GM12892 (cell line): ENCODE results near the gene SGSH.
"Not testable (repeated sequence)": the region's sequence is repeated elsewhere in the genome, so short reads cannot be mapped to it uniquely, and the experiment has no call there.

ENCODE experiments used
- DNase-seq: peaks from one replicate; pipeline ENCODE4 v3.0.0; 2011; ENCODE audit not compliant: insufficient read length
- FAIRE-seq: peaks from 2 replicates; lab custom pipeline; 2011; peaks lifted over from hg19 to GRCh38; lab: Jason Lieb, UNC
- POLR2A ChIP-seq: IDR thresholded peaks from 2 replicates; pipeline ENCODE4 v1.6.1; 2011; ENCODE audit warnings: low read depth, low read length, control low read depth
- POLR2AphosphoS5 ChIP-seq: IDR thresholded peaks from 2 replicates; pipeline ENCODE4 v1.6.1; 2011; ENCODE audit warnings: low read depth, low read length, control low read depth
- TAF1 ChIP-seq: IDR thresholded peaks from 2 replicates; pipeline ENCODE4 v1.6.1; 2011; ENCODE audit warnings: low read depth, mild to moderate bottlenecking, control low read depth, low read length, borderline replicate concordance

Gene SGSH

GRCh38 chr17:80248894-80249710 lies 29.0 kb upstream of the SGSH start:
- TF ChIP-seq TAF1 (no peak), POLR2A (no peak), POLR2AphosphoS5 (no peak)
- FAIRE-seq (no peak), DNase-seq (peak; percentile 2)

DNA sequence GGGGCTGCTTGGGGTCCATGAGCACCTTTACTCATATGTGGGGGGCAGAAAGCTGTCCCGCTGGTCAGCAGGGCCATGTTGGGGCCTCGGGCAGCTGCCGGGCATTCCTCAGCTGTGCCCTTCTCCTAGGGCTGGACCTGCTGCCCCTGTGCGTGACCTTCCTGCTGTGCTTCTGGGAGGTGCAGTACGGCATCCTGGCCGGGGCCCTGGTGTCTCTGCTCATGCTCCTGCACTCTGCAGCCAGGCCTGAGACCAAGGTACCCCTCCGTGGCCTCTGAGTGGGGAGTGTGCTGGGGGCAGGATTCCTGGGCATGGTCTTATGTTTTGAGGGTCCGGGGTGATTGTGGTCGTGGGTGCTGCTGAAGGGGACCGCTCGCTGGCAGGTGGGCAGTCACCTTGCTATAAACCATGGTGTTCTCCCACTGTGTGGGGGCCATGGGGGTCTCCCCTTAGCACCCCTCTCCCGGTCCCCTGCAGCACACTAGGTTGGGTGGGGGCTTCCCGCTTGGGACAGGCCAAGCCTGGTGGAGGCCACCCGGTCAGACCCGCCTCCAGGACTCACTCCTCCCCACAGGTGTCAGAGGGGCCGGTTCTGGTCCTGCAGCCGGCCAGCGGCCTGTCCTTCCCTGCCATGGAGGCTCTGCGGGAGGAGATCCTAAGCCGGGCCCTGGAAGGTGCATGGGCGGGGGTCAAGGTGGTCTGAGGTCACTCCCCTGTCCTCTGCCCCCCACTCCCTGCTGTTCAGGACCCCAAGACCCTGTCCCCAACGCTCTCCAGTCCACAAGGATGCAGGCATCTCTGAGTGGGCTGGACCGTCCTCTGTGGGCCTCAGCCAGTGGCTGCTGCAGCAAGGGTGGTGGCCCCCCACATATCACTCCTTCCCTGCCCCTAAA lies 28.1 kb upstream of the SGSH start:
- DNase-seq = no peak
- FAIRE-seq = no peak
- no peak for TF ChIP-seq POLR2AphosphoS5
- TF ChIP-seq POLR2A = no peak
- no peak for TF ChIP-seq TAF1

DNA sequence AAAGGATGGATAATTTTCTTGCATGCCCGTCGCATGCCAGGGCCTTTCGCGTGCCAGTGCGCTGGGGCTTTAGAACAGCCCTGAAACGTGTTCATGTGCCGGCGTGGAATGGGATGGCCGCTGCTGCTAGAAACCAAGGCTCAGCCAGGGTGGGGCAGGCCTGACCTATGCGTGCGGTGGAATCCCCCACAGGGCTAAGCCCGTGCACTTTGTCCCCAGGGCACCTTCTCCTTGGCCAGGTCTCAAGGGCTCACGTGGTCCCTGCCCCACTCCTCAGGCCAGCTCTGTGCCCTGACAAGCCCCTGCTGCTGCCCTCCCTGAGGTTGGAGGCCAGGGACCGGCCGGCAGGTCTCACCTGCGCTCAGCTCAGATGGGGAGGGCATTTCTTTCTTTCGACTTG lies 27.4 kb upstream of the SGSH start:
- DNase-seq (no peak), FAIRE-seq (no peak)
- TF ChIP-seq POLR2A = no peak
- no peak for TF ChIP-seq POLR2AphosphoS5
- no peak for TF ChIP-seq TAF1

- no peak for TF ChIP-seq POLR2AphosphoS5
- TF ChIP-seq TAF1 = no peak
- no peak for TF ChIP-seq POLR2A
- FAIRE-seq (no peak), DNase-seq (no peak)
Measured at GRCh38 chr17:80246726-80247125, 26.6 kb upstream of the SGSH start.

GRCh38 chr17:80246266-80246681 lies 26.1 kb upstream of the SGSH start:
- no peak for TF ChIP-seq POLR2AphosphoS5
- no peak for TF ChIP-seq POLR2A
- no peak for TF ChIP-seq TAF1
- DNase-seq (no peak), FAIRE-seq (no peak)

DNA sequence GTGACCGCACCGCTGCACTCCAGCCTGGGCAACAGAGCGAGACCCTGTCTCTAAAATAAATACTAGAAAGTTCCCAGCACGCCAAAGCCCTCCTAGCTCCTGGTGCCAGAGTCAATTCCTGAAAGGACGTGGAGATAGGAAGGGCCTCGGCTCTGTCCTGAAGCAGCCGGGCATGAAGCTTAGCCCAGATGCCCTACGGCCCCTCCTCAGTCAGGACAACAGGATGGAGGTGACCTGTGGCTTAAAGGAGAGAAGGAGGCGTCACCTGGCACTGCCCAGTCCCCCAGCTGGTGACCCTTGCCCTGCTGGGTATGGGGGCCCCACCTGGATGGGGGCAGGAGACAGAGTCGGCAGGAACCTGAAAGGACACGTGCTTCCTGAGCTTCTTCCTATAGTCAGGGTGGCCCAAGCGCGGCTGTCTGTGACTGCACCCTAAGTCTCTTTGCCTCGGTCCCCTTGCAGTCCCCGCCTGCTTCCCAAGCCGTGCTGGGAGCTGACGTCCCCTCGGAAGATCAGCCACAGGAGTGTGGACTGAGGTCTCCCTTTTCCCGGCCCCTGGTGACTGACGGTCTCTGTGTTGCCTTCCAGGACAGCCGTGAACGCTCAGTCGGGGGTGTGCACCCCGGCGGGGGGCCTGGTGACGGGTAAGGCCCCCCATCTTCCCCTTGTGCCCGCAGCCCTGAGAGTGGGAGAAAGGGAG lies 25.6 kb upstream of the SGSH start:
- FAIRE-seq (no peak), DNase-seq (no peak)
- no peak for TF ChIP-seq POLR2A
- TF ChIP-seq POLR2AphosphoS5 = no peak
- no peak for TF ChIP-seq TAF1

DNA sequence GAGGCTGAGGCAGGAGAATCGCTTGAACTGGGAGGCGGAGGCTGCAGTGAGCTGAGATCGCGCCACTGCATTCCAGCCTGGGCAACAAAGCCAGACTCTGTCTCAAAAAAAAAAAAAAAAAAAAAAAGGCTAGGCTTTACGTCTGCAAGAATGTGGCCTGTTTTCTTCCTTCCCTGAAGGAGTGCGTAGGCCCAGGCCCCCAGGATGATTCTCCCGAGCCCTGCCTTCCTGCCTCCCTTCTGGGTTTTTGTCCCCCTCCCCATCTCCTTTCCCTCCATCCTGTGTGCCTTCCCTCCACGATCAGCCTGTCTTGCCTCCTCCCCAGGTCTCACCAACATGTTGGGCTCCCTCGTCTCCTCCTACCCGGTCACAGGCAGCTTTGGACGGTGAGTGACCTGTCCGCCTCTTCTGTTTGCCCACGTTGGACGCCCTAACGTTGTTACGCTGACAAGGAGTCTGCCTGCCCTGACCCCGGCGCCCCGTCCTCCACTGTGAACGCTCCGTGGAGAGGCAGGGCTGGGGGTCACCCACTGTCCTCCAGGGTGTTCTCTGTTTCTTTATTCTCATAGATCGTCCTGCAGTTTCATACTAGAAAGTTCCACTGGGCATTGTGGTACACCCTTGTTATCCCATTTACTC lies 24.9 kb upstream of the SGSH start:
- FAIRE-seq = no peak
- DNase-seq = no peak
- no peak for TF ChIP-seq TAF1

DNA sequence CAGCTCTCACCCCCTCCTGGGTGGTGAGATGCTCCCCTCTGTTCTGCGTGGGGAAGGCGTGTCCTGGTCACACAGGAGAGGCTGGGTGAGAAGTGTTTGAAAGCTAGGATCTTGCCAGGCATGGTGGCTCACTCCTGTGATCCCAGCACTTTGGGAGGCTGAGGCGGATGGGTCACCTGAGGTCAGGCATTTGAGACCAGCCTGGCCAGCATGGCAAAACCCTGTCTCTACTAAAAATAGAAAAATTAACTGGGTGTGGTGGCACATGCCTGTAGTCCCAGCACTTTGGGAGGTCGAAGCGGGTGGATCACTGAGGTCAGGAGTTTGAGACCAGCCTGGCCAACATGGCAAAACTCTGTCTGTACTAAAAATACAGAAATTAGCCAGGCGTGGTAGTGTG lies 24.3 kb upstream of the SGSH start:
- not testable (repeated sequence) for FAIRE-seq, DNase-seq

GRCh38 chr17:80243526-80244433 lies 23.6 kb upstream of the SGSH start:
- TF ChIP-seq TAF1 (no peak), POLR2A (no peak), POLR2AphosphoS5 (no peak)
- DNase-seq (no peak), FAIRE-seq (no peak)

- DNase-seq = no peak
- FAIRE-seq = no peak
- TF ChIP-seq POLR2AphosphoS5 = no peak
- TF ChIP-seq TAF1 = no peak
- TF ChIP-seq POLR2A = no peak
Measured at GRCh38 chr17:80242505-80242904, 22.4 kb upstream of the SGSH start.

GRCh38 chr17:80237386-80237785 lies 17.3 kb upstream of the SGSH start:
- TF ChIP-seq POLR2A (no peak), POLR2AphosphoS5 (no peak), TAF1 (no peak)
- FAIRE-seq = no peak
- DNase-seq = no peak
